NCI-H187 treated with DMSO at 0.1 percent for 48 hours (cell line): ENCODE data around the gene IRF6.
"Not testable (repeated sequence)": the region's sequence is repeated elsewhere in the genome, so short reads cannot be mapped to it uniquely, and the experiment has no call there.

Experiments
- DNase-seq: peaks from one replicate; lab custom pipeline; 2025; lab: John Stamatoyannopoulos, UW

The IRF6 gene

DNA sequence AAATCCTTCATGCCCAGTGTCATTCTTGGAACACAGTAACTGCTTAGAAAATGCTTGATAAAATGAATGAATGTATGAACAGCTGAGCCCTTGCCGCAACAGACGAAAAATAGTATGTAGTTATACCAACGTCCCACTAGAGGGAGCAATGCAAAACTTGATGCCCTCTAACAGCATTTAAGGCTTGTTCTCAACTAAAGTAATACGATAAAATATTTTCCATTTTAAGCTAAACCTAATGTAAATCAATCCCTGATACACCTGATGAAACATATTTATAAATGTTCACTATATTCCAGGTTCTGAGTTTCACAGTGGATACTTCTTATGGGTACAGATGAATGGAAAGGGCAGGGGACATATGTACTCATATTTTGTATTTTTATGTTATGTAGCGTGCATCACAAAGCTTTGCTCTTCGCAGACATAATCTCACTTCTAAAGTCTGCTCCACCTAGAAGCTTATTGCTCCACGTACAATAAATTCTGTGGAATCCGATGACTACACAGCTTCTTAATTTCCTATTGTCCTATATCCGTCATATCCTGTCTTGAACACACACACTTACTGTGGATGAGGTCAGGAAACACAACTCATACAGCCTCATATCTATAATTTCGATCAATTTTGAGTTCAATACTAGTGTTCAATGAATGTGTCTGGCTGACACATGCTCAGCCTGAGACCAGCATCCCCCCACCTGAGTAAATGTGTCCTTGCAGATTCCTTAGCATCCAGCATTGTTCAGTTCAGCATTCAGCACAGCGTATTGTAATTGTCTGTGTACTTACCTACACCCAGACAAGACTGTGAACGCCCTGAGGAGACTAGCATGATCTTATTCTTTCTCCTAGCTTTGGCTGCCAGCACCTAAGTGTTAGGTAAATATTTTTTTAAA lies 17.4 kb upstream of the IRF6 start:
- DNase-seq, result no peak

DNA sequence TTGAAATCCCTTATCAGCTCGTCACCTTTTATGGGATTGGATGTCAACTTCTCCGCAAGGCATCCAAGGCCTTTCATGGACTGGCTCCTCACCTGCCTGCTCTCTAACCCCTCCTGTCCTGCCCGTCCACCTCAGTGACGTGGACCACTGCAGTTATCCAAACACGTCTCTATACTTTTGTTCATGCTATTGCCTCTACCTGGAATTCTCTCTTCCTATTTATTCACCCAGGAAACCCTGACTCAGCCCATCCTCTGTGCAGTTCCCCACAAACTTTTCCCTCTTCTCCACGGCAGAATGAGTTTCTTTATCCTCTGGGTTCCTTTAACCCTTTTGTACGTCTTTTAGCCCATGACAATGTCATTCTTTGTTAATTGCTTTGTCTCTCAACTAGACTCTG lies 16.8 kb upstream of the IRF6 start:
- no peak for DNase-seq

GRCh38 chr1:209820986-209821385 lies 15.0 kb upstream of the IRF6 start:
- no peak for DNase-seq

- no peak for DNase-seq
These were observed 13.1 kb upstream of the IRF6 start for GRCh38 chr1:209819058-209819457.

DNA sequence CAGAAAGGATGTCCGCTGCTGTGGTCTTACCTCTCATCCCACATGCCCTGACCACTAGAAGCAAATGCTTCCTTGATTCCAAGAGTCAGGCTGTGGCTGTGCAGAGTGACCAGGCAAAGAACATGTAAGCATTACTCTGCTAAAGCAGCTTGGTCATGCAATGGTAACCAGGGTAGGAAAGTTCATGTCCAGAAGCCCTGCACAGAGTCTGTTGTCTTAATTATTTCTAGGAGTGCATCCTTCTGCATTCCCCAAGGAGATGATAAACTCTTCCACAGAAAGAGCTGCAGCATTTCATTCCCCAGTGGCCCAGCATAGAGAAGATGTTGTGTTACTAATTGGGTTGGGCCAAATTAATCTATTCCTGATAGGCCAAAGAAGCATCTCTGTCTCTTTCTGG lies 11.7 kb upstream of the IRF6 start:
- DNase-seq, result no peak

- DNase-seq, result no peak
These were observed 11.0 kb upstream of the IRF6 start for GRCh38 chr1:209816923-209817322.

GRCh38 chr1:209815931-209816341 lies 10.0 kb upstream of the IRF6 start:
- no peak for DNase-seq

DNA sequence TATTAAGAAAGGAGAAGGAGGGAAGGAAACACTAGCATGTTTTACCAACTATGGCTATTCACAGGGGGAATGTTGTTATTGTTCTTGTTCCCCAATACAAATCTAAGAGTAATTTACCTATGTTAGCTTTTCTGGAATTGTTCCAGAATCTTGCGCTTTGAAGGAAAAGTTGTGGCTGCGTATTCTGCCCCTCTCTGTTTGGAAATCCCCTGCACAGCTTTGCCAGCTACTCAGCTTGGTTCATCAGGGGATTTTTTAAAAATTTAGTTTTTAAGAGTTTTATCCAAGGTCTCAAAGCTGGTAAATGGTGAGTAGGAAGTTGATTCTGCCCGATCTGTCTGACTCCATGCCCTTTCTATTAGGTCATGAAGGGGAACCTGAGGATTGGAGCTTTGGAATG lies 9.5 kb upstream of the IRF6 start:
- DNase-seq, result no peak

GRCh38 chr1:209813902-209814301 lies 8.0 kb upstream of the IRF6 start:
- DNase-seq, result no peak

DNA sequence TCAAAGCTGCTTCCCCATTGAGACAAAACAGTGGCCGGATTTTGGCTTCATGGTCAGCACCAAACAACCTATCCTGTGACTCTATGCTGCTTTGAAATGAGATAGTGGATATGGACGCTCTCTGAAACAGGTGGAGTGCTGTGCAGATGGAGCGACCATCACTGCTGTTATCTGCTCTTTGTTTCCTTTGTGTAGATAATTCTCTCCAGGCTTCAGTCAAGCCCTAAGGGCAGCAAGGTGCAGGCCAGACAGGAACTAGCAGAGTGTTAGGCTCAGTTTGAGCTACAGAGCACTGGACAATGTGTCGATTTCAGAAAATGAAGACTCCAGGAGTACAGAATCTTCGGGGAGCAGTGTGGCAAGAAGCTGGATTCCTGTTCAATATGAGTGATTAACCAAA lies 4.8 kb upstream of the IRF6 start:
- no peak for DNase-seq

- DNase-seq, result no peak
These were observed 3.7 kb upstream of the IRF6 start for GRCh38 chr1:209809611-209810010.

- DNase-seq, result no peak
These were observed 2.2 kb upstream of the IRF6 start for GRCh38 chr1:209808059-209808581.

DNA sequence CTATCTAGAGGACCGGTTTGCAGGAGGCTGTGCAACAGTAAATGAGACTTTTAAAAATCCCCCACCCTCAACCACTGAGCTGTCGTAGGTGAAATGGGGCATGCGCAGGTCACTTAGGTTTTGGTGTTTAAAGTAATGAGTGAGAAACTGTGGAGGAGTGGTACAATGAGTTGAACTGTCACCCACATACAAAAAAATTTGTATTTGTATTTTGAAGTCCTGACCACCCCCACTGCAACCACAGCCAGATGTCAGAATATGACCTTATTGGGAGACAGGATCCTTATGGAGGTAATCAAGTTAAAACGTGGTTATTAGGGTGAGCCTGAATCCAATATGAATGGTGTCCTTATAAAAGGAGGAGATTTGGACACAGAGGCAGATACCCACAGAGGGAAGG lies 1.6 kb upstream of the IRF6 start:
- DNase-seq, result no peak

DNA sequence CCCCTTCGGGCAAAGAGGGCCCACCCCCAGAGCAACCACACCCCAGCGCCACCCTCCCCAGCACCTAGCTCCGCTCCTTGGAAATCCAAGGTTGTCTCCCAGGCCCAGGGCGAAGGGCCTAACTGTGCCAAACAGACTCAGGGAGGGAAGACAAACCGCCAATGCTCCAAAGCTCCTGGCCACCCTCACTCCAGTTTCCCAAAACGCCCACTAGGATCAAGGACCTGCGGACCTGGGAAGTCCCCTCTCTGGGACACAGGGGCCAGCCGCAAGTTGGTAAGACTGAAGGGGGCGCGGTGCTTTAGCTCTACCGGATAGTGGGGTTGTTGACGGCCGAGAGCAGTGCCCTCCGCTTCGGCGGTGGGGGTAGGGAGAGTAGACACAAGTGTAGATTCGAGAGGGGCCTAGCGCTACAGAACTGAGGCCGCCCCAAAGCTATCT lies 581 bp downstream of the IRF6 start:
- no peak for DNase-seq

- DNase-seq, result no peak
These were observed 2.4 kb downstream of the IRF6 start for GRCh38 chr1:209803568-209803967.

- no peak for DNase-seq
These were observed 3.2 kb downstream of the IRF6 start for GRCh38 chr1:209802780-209803152.

- no peak for DNase-seq
These were observed 3.7 kb downstream of the IRF6 start for GRCh38 chr1:209802117-209802779.

DNA sequence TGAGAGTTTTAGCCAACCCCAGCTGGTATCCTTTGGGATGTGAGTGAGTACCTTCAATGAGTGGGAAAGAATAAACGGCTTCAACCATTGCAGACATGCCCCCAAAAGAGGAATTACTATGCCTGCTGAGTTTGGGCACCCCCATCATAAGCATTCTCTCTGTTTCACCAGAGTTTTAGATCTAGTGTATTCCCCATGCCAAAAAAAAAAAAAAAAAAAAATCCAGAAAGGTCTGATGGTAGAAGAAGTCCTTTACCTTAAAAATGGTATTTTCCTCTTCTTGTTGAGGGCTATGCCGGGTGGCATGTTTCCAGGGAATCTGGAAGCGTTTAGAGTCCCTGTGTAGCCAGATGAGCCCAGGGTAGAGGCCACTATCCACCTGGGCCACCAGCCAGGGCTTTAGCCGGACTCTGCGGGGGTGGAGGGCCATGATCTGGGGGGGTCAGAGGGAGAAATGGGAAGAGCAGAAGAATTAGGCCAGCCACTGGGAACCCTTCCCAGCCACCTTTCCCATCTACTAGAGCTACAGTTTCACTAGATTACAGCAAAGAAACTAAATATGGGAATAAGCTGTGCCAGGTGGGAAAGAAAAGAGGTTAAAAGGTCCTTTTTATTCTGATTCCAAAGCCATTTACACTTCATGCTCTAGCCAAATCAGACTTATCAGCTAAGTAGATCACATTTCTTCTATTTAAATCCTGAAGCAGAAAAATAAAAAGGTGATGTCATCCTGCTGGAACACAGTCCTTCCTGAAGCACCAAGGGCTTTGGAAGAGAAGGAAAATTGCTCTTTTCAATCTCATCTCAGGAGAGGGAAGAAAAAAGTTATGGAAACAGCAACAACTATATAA lies 4.7 kb downstream of the IRF6 start:
- DNase-seq, result no peak

GRCh38 chr1:209797978-209798639 lies 7.8 kb downstream of the IRF6 start:
- no peak for DNase-seq

DNA sequence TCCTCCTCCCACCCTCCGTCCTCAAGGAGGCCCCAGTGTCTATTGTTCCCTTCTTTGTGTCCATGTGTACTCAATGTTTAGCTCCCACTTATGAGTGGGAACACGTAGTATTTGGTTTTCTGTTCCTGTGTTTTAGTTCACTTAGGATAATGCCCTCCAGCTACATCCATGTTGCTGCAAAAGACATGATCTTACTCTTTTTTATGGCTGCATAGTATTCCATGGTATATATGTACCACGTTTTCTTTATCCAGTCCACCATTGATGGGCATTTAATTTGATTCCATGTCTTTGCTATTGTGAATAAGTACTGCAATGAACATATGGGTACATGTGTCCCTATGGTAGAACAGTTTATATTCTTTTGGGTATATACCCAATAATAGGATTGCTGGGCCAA lies 12.2 kb downstream of the IRF6 start:
- DNase-seq, result not testable (repeated sequence)

GRCh38 chr1:209791920-209792319 lies 14.0 kb downstream of the IRF6 start:
- no peak for DNase-seq
